HG03175 (cell line): Measurements from ENCODE around the gene PPP1R2.
A peak's percentile ranks its signal among the peaks of the same experiment; 100 is the strongest.
"Not testable (repeated sequence)": the region's sequence is repeated elsewhere in the genome, so short reads cannot be mapped to it uniquely, and the experiment has no call there.

Experiments used
- ATAC-seq: cut with Tn5 transposase; IDR thresholded peaks from one replicate; pipeline ENCODE4 v1.9.1; 2021; ENCODE audit warnings: mild to moderate bottlenecking, moderate library complexity; ENCODE audit not compliant: unreplicated experiment

PPP1R2 gene

DNA sequence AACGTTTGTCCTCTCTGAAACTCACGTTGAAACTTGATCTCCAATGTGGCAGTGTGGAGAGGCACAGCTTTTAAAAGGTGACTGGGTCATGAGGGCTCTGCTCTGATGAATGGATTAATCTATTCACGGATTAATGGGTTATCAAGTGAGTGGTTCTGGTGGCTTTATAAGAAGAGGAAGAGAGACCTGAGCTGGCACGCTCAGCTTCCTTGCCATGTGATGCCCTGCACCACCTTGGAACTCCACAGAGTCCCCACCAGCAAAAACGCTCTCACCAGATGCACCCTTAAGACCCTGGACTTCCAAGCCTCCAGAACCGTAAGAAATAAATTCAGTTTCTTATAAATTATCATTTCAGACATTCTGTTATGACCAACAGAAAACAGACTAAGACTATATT is 2.6 kb downstream of the PPP1R2 start:
- ATAC-seq: no peak

DNA sequence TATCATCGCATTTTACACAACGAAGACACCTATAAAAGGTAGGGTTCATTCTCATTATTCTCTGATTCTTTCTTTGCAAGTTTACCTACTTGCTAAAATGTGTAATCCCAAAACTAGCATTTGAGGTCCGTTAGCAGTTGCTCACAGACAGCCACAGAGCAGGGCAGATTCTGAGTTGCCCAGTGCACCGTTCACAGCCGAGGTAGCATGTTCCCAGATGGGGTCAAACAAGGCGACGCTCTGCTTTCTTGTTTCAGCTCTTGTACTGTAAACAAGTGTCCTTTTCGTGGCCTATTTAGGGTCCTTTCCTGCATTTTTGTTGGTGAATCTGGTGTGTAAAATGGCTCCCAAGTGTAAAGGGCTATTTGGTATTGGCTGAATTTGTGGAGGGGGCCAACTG is 3.1 kb downstream of the PPP1R2 start:
- no peak for ATAC-seq

DNA sequence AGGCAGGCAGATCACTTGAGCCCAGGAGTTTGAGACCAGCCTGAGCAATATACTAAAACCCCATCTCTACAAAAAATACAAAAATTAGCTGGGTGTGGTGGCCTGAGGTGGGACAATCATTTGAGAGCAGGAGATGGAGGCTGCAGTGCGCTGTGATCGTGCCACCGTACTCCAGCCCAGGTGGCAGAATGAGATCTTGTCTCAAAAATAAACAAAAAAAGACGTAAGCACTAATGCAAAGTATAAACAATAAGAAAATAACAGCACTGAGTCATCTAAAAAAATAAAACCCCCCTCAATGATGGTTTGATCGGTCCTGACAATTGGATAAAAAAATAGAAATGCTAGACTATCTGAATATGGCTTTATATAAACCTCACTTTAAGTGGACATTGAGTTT is 3.6 kb downstream of the PPP1R2 start:
- ATAC-seq: no peak

DNA sequence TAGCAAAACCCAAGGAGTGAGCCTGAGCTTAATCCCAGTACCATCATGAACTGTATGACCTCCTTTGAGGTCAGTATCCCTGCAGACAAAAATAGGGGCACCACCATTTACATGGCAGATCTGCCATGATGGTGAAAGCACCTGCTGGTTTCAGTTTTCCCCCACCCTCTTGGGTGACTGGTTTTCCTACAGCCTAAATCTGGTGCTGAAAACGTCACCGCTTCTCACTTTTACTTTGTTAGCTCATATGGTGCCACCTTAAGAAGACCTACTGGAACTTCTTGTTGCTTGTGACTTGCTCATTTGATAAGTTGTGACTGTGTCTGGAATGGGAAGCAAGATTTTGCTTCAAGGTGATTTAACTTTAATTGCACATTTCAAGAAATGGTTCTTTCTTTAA is 5.1 kb downstream of the PPP1R2 start:
- peak; percentile 26 for ATAC-seq

DNA sequence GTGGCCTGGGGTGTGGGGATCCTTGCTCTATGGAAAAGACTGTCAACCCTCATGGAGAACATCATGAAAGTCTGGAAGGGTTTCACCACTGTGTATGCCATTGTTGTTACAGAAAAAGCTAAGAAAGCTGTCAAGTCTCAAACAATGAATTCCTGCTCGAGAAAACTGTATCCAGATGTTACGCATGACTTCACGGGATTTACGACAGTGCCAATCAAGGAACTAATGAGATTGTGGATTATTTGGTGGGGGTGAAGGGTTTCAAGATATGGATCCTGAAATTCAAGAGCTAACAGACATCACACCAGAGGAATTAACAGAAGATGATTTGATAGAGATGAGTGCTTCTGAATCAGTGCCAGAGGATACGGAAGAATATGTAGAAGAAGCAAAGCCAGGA is 7.8 kb downstream of the PPP1R2 start:
- ATAC-seq: no peak

DNA sequence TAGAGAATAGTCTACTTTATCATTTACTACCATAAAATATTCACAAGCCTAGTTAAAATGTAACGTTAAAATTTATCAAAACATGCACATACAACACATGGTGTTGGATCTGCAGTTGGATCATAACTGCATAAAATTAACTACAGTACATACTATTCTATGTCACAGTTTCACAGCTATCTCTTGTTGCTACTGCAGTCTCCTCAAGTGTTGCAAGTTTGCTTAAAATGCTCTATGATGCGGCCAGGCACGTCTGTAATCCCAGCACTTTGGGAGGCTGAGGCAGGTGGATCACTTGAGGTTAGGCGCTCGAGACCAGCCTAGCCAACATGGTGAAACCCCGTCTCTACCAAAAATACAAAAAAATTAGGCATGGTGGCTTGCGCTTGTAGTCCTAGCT is 10.3 kb downstream of the PPP1R2 start:
- no peak for ATAC-seq

DNA sequence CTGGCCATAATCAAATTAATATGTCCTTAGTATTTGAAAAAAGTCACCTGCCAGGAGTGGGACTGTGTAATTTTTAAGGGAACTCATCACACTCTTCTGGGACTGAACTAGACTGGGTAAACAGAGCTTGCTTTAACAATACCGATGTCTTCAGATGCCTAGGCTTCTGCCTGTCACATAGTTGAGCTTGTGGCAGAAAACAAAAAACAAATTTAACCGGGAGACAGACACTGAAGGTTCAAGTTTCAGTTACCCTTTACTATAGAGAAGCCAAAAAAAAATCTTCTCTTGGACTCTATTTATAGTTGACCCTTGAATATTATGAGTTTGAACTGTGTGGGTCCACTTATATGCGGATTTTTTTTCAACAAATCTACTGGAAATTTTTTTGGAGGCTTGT is 10.8 kb downstream of the PPP1R2 start:
- ATAC-seq: no peak

DNA sequence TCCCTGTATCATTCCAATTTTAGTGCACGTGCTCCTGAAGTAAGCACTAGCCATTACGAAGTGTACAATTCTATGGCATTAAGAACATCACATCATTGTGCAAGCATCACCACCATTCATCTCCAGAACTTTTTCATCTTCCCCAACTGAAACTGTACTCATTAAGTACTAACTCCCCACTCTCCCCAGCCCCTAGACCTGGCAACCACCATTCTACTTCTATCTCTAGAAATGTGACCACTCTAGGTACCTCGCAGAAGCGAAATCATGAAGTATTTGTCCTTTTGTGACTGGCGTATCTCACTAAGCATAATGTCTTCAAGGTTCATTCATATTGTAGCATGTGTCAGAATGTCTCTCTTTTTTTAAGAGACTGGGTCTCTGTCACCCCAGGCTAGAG is 11.4 kb downstream of the PPP1R2 start:
- ATAC-seq: no peak

DNA sequence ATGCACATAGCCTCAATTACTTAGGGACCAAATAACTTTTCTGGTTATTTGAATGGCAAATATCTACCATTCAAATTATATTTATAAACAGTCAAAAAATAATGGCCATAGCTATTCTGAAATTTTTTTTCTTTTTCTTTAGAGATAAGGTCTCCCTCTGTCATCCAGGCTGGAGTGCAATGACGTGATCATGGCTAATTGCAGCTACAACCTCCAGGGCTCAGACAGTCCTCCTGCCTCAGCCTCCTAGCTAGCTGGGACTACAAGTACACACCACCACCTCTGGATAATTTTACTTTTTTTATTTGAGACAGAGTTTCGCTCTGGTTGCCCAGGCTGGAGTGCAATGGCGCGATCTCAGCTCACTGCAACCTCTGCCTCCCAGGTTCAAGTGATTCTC is 16.6 kb downstream of the PPP1R2 start:
- ATAC-seq: no peak

DNA sequence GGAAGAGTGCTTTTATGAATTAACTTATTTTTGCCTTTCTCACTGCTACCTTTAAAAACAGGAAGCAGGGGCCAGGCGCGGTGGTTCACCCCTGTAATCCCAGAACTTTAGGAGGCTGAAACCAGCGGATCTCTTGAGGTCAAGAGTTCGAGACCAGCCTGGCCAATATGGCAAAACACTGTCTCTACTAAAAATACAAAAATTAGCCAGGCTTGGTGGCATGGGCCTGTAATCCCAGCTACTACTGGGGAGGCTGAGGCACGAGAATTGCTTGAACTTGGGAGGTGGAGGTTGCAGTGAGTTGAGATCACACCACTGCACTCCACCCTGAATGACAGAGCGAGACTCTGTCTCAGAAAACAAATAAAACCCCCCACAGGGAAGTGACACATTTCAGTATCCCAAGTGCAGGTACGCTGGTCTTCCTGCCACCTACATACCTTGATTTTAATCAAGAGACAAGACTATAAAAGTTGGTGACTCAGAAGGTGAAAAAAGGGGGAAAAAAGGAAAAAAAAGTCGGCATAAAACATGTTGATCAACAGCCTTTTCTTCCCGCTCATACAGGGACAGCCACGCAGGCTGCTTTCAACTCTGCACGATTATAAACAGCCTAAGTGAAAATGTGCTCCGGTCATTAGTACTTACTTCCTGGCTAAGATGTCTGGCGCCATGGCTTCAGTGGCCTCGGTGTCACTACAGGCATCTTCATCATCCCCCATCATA is 18.8 kb downstream of the PPP1R2 start:
- no peak for ATAC-seq

DNA sequence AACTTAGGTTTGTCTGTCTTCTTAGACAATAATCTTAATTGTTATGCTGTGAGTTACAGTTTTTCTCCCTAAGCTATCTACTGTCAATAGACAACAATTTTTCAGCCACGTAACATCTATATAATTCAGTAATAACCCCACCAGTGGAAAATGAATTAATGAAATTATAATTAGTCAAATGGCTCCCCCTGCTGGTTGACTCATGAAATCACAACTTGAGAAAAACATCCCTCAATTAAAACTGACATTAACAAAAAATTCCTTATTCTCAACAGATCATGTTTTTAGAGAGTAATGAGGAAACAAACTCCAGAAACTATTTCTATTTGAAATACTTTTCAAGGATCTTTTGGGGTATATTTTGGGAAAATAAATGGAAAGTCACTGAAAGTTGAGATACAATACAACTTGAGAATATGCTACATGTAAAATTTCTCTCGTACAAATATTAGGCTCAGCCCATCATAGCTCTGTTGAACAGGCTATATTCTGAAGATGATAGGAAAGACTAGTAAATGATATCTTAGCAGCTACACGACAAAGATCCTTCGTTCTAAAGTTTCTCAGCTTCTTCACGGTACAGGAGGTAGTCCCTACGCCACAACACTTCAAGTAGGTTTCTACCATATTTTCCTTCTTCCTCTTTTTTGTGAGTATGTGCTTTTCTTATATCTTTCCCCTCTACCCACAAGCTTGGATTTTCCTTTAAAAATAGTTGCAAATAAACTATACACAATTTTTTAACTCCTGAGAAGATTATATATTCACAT is 20.7 kb downstream of the PPP1R2 start:
- ATAC-seq: no peak

DNA sequence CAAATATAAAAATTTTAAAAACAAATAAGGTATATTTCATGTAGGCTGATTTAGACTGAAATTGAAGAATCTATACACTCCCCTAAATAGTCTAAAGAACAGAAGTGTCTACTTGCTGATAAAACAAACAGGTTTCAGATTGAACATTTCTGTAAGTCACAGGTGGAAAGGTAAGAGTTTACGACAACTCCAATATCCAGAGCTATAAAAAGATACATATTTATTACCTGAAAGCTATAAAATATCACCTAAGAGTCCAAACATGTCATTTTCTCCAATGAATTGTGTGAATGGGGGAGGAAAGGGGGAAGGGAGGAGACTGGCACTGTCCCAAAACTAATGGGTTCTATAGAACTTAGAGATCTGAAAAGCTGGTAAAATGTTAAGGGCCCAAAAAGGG is 26.1 kb downstream of the PPP1R2 start:
- no peak for ATAC-seq

DNA sequence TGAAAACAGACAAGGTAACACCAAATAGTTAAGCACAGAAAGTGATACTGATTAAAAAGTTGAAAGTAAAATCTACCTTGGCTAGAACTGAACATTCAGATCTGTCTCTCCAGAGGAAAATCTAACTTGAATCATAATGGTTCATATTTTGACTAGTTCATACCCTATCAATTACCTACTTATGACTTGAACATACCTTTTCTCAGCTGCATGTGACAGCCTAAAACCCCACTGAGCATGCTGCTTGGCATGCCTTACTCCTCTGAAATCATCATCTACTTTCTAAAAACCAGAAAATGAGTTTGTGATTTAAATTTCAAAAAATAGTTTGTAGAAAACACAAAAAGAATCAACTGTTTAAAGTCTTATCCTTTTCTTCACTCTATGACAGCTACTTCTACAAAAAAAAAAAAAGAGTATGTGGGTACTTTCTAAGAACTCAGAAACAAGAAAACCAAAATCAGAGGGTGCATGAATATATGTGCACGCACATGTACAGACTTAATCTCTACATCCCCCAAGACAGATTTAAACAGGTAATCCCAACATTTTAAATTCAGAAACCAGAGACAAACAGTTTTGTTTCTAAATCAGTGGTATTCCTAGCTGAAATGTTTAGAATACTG is 28.4 kb downstream of the PPP1R2 start:
- ATAC-seq: not testable (repeated sequence)

DNA sequence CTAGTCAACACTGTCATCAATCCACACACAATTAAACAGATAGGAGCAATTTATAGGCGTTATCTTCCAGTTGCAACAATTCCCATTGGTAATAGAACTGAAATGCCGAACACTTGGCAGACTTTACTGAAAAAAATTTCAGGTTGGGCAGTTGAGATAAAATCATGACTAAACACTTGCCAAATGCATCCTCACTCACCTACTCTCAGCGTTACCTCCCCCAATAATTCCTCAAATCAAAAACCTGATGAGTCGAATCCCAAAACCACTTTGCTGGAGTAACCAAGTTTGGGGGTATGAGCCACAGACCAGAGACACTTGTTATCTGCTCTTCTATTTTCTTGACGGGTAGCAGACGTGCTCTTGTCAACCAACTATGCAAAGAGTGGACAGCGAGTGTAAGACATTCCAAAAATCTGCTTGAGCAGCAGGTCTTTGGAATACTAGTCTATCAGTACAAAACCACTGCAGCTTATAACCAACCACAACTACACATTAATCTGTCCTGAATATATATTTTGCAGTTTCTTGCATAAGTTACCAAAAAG is 30.3 kb downstream of the PPP1R2 start:
- no peak for ATAC-seq

DNA sequence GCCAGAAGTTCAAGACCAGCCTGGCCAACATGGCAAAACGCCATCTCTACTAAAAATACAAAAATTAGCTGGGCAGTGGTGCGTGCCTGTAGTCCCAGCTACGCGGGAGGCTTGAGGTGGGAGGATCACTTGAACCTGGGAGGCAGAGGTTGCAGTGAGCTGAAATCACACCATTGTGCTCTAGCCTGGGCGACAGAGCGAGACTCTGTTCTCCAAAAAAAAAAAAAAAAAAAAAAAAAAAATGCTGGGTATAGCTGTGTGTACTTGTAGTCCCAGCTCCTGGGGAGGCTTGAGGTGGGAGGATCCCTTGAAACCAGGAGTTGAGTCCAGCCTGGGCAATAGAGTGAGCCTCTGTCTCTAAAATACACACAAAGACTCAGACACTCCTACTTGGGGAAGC is 32.0 kb downstream of the PPP1R2 start:
- no peak for ATAC-seq

DNA sequence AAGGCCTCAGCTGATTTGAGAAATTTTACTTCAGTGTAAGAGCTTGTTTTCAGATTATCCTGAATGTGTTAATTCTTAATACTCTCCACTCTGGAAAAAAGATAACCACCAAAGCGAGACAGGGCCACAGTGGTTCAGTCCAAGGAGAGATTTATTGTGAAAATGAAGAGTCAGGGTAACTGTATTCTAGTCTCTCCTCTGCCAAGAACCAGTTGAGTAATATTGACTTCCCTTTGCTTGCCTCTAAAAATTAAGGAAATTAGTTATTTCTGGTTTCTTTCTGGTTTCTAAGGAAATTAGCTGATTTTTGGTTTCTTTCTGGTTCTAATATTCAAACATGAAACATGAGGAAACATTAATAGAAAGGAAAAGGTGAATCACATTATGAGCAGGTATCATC is 34.9 kb downstream of the PPP1R2 start:
- ATAC-seq: no peak

DNA sequence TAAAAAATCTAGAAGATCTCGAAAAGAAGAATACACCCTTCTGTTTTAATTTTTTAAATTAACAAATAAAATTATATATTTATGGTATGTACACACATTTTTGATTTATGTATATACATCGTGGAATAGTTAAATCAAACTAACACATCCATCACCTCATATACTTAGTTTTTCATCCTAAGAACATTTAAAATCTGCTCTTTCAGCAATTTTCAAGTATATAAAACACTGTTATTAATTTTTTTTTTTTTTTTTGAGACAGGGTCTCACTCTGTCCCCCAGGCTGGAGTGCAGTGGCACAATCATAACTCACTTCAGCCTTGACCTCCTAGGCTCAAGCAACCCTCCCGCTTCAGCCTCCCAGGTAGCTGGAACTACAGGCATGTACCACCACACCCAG is 67.5 kb downstream of the PPP1R2 start:
- ATAC-seq: no peak

DNA sequence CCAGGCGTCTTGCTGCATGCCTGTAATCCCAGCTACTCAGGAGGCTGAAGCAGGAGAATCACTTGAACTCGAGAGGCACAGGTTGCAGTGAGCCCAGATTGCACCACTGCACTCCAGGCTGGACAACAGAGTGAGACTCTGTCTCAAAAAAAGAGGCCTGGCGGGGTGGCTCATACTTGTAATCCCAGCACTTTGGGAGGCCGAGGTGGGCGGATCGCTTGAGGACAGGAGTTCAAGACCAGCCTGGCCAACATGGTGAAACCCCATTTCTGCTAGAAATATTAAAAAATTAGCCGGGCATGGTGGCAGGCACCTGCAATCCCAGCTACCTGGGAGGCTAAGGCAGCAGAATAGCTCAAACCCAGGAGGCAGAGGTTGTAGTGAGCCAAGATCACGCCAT is 68.0 kb downstream of the PPP1R2 start:
- not testable (repeated sequence) for ATAC-seq

DNA sequence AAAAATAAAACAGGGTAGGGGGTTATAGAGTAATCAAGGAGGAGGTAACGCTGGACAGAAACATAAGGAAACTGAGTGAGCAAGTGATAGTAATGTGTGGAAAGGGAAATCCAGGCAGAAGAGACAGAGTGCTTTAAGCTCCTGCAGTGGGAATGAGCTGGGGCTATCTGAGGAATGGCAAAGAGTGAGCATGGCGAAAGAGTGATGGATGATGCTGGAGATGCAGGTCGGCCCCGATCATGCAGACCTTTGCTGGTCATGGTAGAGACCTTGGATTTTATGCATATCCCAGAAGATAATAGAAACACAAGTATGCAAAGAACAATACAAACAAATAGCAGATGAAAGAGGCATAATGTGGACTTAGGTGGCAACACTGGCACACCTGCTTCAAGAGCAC is 74.3 kb downstream of the PPP1R2 start:
- ATAC-seq: no peak

DNA sequence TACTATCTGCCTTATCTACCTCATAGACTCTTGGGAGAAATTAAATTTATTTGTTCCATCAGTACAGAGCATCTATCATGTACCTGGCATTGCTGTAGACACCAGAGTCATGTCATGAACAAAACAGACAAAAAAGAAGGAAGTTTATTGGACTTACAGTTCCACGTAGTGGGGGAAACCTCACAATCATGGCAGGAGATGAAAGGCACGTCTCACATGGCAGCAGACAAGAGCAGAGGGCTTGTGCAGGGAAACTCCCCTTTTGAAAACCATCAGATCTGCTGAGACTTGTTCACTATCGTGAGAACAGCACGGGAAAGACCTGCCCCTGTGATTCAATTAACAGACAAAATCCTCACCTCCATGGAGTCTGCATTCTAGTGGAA is 74.7 kb downstream of the PPP1R2 start:
- no peak for ATAC-seq

DNA sequence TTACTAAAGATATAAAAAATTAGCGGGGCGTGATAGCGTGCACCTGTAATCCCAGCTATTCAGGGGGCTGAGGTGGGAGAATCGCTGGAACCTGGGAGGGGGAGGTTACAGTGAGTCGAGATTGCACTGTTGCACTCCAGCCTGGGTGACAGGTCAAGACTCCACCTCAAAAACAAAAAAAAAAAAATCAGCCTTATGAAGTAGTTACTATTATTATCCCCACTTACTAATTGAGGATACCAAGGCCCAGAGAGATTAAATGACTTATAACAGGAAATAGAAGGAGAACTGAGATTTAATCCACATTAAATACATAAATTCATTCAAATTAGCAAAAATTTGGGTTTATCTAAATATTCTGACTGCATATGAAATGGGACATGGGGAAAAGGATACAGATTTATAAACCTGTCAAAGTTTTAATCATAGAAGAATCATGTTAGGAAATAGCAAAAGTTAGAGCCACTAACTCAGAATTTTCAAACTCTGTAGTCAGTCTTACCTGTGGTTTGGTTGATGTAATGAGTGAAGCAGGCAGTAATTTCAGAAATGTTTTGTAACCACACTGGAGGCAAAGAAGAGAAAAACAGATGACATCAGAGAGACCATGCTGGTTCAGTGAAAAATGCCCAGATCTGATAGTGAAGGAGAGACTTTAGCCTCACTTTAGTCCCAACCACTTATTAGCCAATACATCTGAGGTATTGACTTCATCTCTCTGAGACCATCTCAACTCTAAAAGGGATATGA is 75.3 kb downstream of the PPP1R2 start:
- no peak for ATAC-seq
